WTC11 (cell line): Measurements from ENCODE around the gene ELN.

Source experiments
- RELA ChIP-seq: sonication (generic); formaldehyde crosslinking; IDR thresholded peaks from 2 replicates; pipeline ENCODE4 v1.8.1; 2022; ENCODE audit warnings: missing genetic modification reagents, mild to moderate bottlenecking, borderline replicate concordance
- ZNF317 ChIP-seq: sonication (generic); formaldehyde crosslinking; IDR thresholded peaks from 2 replicates; pipeline ENCODE4 v1.8.1; 2023; ENCODE audit warnings: low read depth, mild to moderate bottlenecking, moderate library complexity, missing genetic modification reagents, borderline replicate concordance
- TF ChIP-seq, protein P1 (sequence below): fragments of 200-600 bp; IDR thresholded peaks from 2 replicates; pipeline ENCODE4 v1.8.0; 2022; ENCODE audit warnings: antibody characterized with exemption

- TF ChIP-seq, protein P1, sequence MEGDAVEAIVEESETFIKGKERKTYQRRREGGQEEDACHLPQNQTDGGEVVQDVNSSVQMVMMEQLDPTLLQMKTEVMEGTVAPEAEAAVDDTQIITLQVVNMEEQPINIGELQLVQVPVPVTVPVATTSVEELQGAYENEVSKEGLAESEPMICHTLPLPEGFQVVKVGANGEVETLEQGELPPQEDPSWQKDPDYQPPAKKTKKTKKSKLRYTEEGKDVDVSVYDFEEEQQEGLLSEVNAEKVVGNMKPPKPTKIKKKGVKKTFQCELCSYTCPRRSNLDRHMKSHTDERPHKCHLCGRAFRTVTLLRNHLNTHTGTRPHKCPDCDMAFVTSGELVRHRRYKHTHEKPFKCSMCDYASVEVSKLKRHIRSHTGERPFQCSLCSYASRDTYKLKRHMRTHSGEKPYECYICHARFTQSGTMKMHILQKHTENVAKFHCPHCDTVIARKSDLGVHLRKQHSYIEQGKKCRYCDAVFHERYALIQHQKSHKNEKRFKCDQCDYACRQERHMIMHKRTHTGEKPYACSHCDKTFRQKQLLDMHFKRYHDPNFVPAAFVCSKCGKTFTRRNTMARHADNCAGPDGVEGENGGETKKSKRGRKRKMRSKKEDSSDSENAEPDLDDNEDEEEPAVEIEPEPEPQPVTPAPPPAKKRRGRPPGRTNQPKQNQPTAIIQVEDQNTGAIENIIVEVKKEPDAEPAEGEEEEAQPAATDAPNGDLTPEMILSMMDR: no peak
- TF ChIP-seq RELA (CRISPR knock-in tag) (no peak), ZNF317 (CRISPR knock-in tag) (no peak)
These were observed 2.8 kb upstream of the ELN start for GRCh38 chr7:74025146-74025545.
